H9 (cell line): Measurements from ENCODE around the gene TBATA. TPM values are rescaled to one million over a fixed set of nuclear protein-coding genes. Genes with fewer than 3 reads are reported as not detected.

Experiments
- DNase-seq: peaks from one replicate; pipeline ENCODE4 v3.0.0-alpha.2; 2017
- H2AFZ ChIP-seq: one replicate; pipeline ENCODE4 v1.6.1; 2013; ENCODE audit warnings: mild to moderate bottlenecking, low read length, control low read depth, moderate library complexity
- H2AK5ac ChIP-seq: 2 replicates; pipeline ENCODE4 v1.6.1; 2013; ENCODE audit warnings: low read length, control low read depth, mixed read lengths; ENCODE audit not compliant: insufficient read length
- H2BK120ac ChIP-seq: one replicate; pipeline ENCODE4 v1.6.1; 2013; ENCODE audit warnings: low read depth, mild to moderate bottlenecking, low read length, control low read depth, inconsistent platforms; ENCODE audit not compliant: poor library complexity, severe bottlenecking
- H2BK12ac ChIP-seq: 2 replicates; pipeline ENCODE4 v1.6.1; 2013; ENCODE audit warnings: low read length, control low read depth, mixed read lengths, low read depth; ENCODE audit not compliant: insufficient read length
- H2BK15ac ChIP-seq: 2 replicates; pipeline ENCODE4 v1.6.1; 2013; ENCODE audit warnings: low read depth, low read length, control low read depth
- H2BK20ac ChIP-seq: one replicate; pipeline ENCODE4 v1.6.1; 2013; ENCODE audit warnings: low read depth, mild to moderate bottlenecking, low read length, control low read depth, inconsistent platforms; ENCODE audit not compliant: poor library complexity, severe bottlenecking
- H2BK5ac ChIP-seq: 2 replicates; pipeline ENCODE4 v1.6.1; 2013; ENCODE audit warnings: low read length, control low read depth, mixed read lengths; ENCODE audit not compliant: insufficient read length
- H3K14ac ChIP-seq: 2 replicates; pipeline ENCODE4 v1.6.1; 2013; ENCODE audit warnings: low read length, control low read depth; ENCODE audit not compliant: insufficient read depth
- H3K18ac ChIP-seq: 2 replicates; pipeline ENCODE4 v1.6.1; 2013; ENCODE audit warnings: low read depth, mild to moderate bottlenecking, mixed read lengths, low read length, control low read depth; ENCODE audit not compliant: insufficient read length
- H3K23ac ChIP-seq: 2 replicates; pipeline ENCODE4 v1.6.1; 2013; ENCODE audit warnings: low read length, control low read depth, mixed read lengths, low read depth; ENCODE audit not compliant: insufficient read length
- H3K23me2 ChIP-seq: 2 replicates; pipeline ENCODE4 v1.6.1; 2013; ENCODE audit warnings: low read depth, mild to moderate bottlenecking, mixed read lengths, low read length, control low read depth; ENCODE audit not compliant: insufficient read length, poor library complexity, severe bottlenecking
- H3K27ac ChIP-seq: 2 replicates; pipeline ENCODE4 v1.5.1; 2013; ENCODE audit warnings: low read length, control low read depth, mixed read lengths, low read depth; ENCODE audit not compliant: insufficient read length
- H3K27me3 ChIP-seq: 2 replicates; pipeline ENCODE4 v1.6.1; 2013; ENCODE audit warnings: low read length, control low read depth, inconsistent platforms; ENCODE audit not compliant: insufficient read depth
- H3K4ac ChIP-seq: 2 replicates; pipeline ENCODE4 v1.6.1; 2013; ENCODE audit warnings: low read depth, mild to moderate bottlenecking, control low read depth, inconsistent platforms, low read length, moderate library complexity
- H3K4me1 ChIP-seq: 2 replicates; pipeline ENCODE4 v1.6.1; 2013; ENCODE audit warnings: low read length, control low read depth, inconsistent platforms; ENCODE audit not compliant: insufficient read depth
- H3K4me2 ChIP-seq: 2 replicates; pipeline ENCODE4 v1.6.1; 2013; ENCODE audit warnings: low read length, control low read depth, mixed read lengths; ENCODE audit not compliant: insufficient read length, insufficient read depth
- H3K56ac ChIP-seq: 2 replicates; pipeline ENCODE4 v1.6.1; 2013; ENCODE audit warnings: low read depth, mild to moderate bottlenecking, mixed read lengths, low read length, control low read depth; ENCODE audit not compliant: insufficient read length
- H3K79me1 ChIP-seq: 2 replicates; pipeline ENCODE4 v1.6.1; 2013; ENCODE audit warnings: low read depth, mild to moderate bottlenecking, moderate library complexity, low read length, control low read depth, inconsistent platforms; ENCODE audit not compliant: insufficient read depth, poor library complexity, severe bottlenecking
- H3K79me2 ChIP-seq: 2 replicates; pipeline ENCODE4 v1.6.1; 2013; ENCODE audit warnings: low read length, control low read depth, inconsistent platforms; ENCODE audit not compliant: insufficient read depth
- H3K9ac ChIP-seq: 2 replicates; pipeline ENCODE4 v1.6.1; 2013; ENCODE audit warnings: low read length, control low read depth, mixed read lengths; ENCODE audit not compliant: insufficient read length; ENCODE audit errors: extremely low read depth
- H3K9me3 ChIP-seq: one replicate; pipeline ENCODE4 v1.6.1; 2013; ENCODE audit warnings: low read depth, low read length, inconsistent platforms; ENCODE audit not compliant: control insufficient read depth
- H3T11ph ChIP-seq: one replicate; pipeline ENCODE4 v1.6.1; 2013; ENCODE audit warnings: mild to moderate bottlenecking, low read length, control low read depth, inconsistent platforms
- H4K20me1 ChIP-seq: one replicate; pipeline ENCODE4 v1.6.1; 2013; ENCODE audit not compliant: control insufficient read depth, insufficient read length, insufficient read depth
- H4K5ac ChIP-seq: 2 replicates; pipeline ENCODE4 v1.6.1; 2013; ENCODE audit warnings: low read depth, mild to moderate bottlenecking, mixed read lengths, low read length, control low read depth; ENCODE audit not compliant: insufficient read length
- H4K8ac ChIP-seq: replicated peaks from 2 replicates; pipeline ENCODE4 v1.6.1; 2013; ENCODE audit warnings: low read length, control low read depth, mixed read lengths, low read depth; ENCODE audit not compliant: insufficient read length
- H4K91ac ChIP-seq: 2 replicates; pipeline ENCODE4 v1.6.1; 2013; ENCODE audit warnings: low read depth, mild to moderate bottlenecking, moderate library complexity, mixed read lengths, low read length, control low read depth; ENCODE audit not compliant: insufficient read length
- H3K27ac Mint-ChIP-seq, 3 experiments: 2 replicates in 2 of 3; 3 replicates in 1 of 3; pipeline ENCODE4 v1.8.0; 2020 to 2021; ENCODE audit warnings: mixed read lengths in 3 of 3, mild to moderate bottlenecking in 1 of 3, moderate library complexity in 1 of 3
- H3K27me3 Mint-ChIP-seq: 2 replicates; pipeline ENCODE4 v1.8.0; 2021; ENCODE audit warnings: low read depth, mild to moderate bottlenecking, moderate library complexity, mixed read lengths
- H3K36me3 Mint-ChIP-seq, 3 experiments: 2 replicates in 2 of 3; 3 replicates in 1 of 3; pipeline ENCODE4 v1.8.0; 2020 to 2021; ENCODE audit warnings: low read depth in 3 of 3, mixed read lengths in 3 of 3; ENCODE audit not compliant: insufficient read depth in 1 of 3
- H3K4me1 Mint-ChIP-seq, 2 experiments: 2 replicates each; pipeline ENCODE4 v1.8.0; 2020; ENCODE audit warnings: mixed read lengths in 2 of 2
- H3K4me3 Mint-ChIP-seq, 2 experiments: 2 replicates in 1 of 2; 3 replicates in 1 of 2; pipeline ENCODE4 v1.8.0; 2020 to 2021; ENCODE audit warnings: mild to moderate bottlenecking in 2 of 2, mixed read lengths in 2 of 2, moderate library complexity in 1 of 2
- H3K9me3 Mint-ChIP-seq, 2 experiments: 2 replicates in 1 of 2; 3 replicates in 1 of 2; pipeline ENCODE4 v1.8.0; 2020; ENCODE audit warnings: mild to moderate bottlenecking in 2 of 2, mixed read lengths in 2 of 2, moderate library complexity in 1 of 2
- WGBS: extraction: QIAGEN DNeasy Blood & Tissue Kit; methylation state at CpG from one replicate; pipeline ENCODE4 v1.1.7; 2013; ENCODE audit warnings: missing lambda C conversion rate, low lambda C conversion rate, mixed read lengths; ENCODE audit not compliant: insufficient read length; ENCODE audit errors: extremely low coverage; 5-methylcytosine and 5-hydroxymethylcytosine counted together
- total RNA-seq: library from RNA; stranded (reverse); gene quantifications from 2 replicates; pipeline ENCODE4 v1.2.1, GENCODE V29; 2021
- TF ChIP-seq, protein P1 (sequence below): fragments of 200-600 bp; sonication (generic); conservative IDR thresholded peaks from 3 replicates; pipeline ENCODE4 v1.8.0; 2021; ENCODE audit warnings: antibody characterized with exemption, mild to moderate bottlenecking

TBATA gene
- total RNA-seq, 1 experiment from 2014 or later: not detected

DNA sequence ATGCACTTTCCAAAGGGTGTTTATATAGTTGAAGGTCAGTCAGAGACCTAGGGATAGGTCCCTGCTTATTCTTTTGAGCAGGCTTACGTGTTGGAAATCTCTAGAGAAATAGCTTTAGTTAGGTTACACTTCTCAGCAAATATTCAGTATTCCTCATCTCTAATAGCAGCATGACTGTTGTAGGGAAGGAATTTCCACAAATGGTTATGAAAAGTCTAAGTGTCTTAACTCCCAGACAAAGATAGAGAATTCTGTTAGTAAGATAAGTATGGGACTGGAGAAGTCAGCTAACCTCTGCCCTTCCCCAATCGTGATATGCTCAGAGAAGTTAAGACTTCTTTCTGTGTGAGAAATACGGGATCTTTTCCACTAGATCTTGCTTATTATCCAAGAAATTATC lies 47.0 kb upstream of the TBATA start:
- DNase-seq: no peak
- Histone ChIP-seq H3K4me2 (no peak overlapping the region), H2BK20ac (no peak overlapping the region), H4K91ac (no peak overlapping the region), H3T11ph (no peak overlapping the region), H4K5ac (no peak overlapping the region), H3K27ac (no peak overlapping the region), H3K27me3 (no peaks in the 10 kb centered on the region), H3K9ac (no peak overlapping the region), H2BK5ac (no peak overlapping the region), H4K8ac (no peak overlapping the region), H3K4me1 (no peaks in the 10 kb centered on the region), H3K9me3 (no peaks in the 10 kb centered on the region), H3K56ac (no peak overlapping the region), H2BK15ac (no peak overlapping the region), H3K4ac (no peak overlapping the region), H3K79me1 (peaks cover 3% of the 10 kb centered on the region), H2BK120ac (no peak overlapping the region), H3K79me2 (peaks cover 5% of the 10 kb centered on the region; the same call in 1 of the 2 replicates), H3K18ac (no peak overlapping the region), H2BK12ac (no peak overlapping the region), H3K23me2 (no peaks in the 10 kb centered on the region), H2AFZ (no peak overlapping the region), H2AK5ac (no peak overlapping the region), H3K23ac (no peak overlapping the region), H4K20me1 (no peaks in the 10 kb centered on the region), H3K14ac (no peak overlapping the region)
- peaks cover 9 to 21% (median 20%) of the 10 kb centered on the region in 3 experiments; a peak in 6 of 7 replicates for H3K36me3 Mint-ChIP-seq
- no peak overlapping the region for H3K4me3 Mint-ChIP-seq
- peaks cover 0 to 8% of the 10 kb centered on the region in 2 experiments; a peak in 2 of 4 replicates for H3K4me1 Mint-ChIP-seq
- no peak overlapping the region for H3K27ac Mint-ChIP-seq
- no CpG with 5 or more reads among the region's 3 CpGs for WGBS
- H3K9me3 Mint-ChIP-seq: peaks cover 0 to under 1% of the 10 kb centered on the region in 2 experiments; a peak in 2 of 5 replicates
- no peaks in the 10 kb centered on the region for H3K27me3 Mint-ChIP-seq
- TF ChIP-seq, protein P1, sequence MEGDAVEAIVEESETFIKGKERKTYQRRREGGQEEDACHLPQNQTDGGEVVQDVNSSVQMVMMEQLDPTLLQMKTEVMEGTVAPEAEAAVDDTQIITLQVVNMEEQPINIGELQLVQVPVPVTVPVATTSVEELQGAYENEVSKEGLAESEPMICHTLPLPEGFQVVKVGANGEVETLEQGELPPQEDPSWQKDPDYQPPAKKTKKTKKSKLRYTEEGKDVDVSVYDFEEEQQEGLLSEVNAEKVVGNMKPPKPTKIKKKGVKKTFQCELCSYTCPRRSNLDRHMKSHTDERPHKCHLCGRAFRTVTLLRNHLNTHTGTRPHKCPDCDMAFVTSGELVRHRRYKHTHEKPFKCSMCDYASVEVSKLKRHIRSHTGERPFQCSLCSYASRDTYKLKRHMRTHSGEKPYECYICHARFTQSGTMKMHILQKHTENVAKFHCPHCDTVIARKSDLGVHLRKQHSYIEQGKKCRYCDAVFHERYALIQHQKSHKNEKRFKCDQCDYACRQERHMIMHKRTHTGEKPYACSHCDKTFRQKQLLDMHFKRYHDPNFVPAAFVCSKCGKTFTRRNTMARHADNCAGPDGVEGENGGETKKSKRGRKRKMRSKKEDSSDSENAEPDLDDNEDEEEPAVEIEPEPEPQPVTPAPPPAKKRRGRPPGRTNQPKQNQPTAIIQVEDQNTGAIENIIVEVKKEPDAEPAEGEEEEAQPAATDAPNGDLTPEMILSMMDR: no peak
